ENCODE data around the gene CTSO.
"Not testable (repeated sequence)": the region's sequence is repeated elsewhere in the genome, so short reads cannot be mapped to it uniquely, and the experiment has no call there.

CTSO gene

GRCh38 chr4:155959417-155959816, 5.8 kb upstream of the CTSO start:
- no peak for DNase-seq (ENCODE audit: low read depth, low spot score)
- no peak overlapping the region for H3K4me3 ChIP-seq (ENCODE audit: low read length)

- no peak for DNase-seq (ENCODE audit: low read depth, low spot score)
- no peak overlapping the region for H3K4me3 ChIP-seq (ENCODE audit: low read length)
Observed at GRCh38 chr4:155956461-155956860, 2.8 kb upstream of the CTSO start.

DNA sequence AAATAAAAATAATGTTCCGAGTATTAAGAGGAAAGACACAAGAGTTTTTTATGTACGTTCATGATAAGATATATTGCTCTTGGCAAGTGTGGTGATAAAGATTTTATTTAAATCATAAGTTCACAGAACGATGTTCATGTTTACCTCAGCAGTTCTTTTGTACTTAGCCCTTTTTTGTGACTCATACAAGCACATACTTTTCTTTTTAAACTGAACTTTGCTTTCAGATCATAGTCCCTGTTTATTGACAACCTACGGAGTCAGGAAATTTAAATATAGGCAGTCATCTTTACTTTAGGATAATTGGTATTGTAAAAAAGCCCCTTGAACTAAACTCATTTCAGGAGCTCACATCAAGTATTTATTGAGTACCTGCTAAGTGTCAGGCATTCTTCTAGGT, 1.3 kb upstream of the CTSO start:
- H3K4me3 ChIP-seq (ENCODE audit: low read length), result no peak overlapping the region
- no peak for DNase-seq (ENCODE audit: low read depth, low spot score)

DNA sequence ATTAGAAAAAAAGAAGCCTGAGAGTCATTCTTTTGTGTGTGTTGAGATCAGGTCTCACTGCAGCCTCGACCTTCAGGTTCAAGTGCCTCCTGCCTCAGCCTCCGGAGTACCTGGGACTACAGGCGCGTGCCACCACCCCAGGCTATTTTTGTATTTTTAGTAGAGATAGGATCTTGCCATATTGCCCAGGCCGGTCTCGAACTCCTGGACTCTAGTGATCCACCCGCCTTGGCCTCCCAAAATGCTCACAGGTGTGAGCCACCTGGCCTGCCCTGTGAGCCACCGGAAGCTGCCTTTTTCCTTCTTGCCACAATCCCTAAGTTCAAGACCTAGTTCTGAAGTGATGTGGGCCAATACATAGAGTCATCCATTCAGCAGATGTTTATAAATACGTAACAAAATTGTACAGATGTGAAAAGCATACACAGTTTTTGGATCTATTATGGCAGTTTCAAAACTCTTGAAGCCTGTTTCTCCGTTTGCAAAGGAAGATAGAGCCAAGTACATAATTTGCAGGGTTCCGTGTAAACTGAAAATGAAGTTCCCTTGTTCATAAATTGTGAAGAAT, 536 bp upstream of the CTSO start:
- DNase-seq (ENCODE audit: low read depth, low spot score), result no peak

DNA sequence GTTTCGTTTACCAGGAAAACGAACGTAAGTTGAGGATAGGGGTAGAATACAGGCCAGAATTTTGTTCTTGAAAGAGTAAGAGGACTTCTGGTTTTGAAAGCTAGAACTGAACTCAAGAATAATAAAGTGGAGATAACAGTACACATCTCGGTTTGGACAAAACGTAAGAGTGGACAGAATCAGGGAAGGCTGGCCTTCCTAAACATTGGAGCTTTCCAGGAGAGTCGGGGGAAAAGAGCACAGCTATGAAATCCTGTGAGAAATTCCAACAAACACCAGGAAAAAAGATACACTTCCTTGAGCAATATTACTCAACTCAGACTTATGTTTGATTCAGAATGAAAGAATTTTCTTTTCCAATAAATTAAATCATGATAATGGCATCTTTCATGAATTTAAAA, 1.2 kb downstream of the CTSO start:
- H3K4me3 ChIP-seq (ENCODE audit: low read length), result no peak overlapping the region

More for the DNA sequence above, 536 bp upstream of the CTSO start:
- peak overlapping the region; percentile 70 for H3K4me3 ChIP-seq (ENCODE audit: low read length)

GRCh38 chr4:155950461-155950860, 3.2 kb downstream of the CTSO start:
- no peak for DNase-seq (ENCODE audit: low read depth, low spot score)
- no peak overlapping the region for H3K4me3 ChIP-seq (ENCODE audit: low read length)

More for the DNA sequence above, 1.2 kb downstream of the CTSO start:
- no peak for DNase-seq (ENCODE audit: low read depth, low spot score)

DNA sequence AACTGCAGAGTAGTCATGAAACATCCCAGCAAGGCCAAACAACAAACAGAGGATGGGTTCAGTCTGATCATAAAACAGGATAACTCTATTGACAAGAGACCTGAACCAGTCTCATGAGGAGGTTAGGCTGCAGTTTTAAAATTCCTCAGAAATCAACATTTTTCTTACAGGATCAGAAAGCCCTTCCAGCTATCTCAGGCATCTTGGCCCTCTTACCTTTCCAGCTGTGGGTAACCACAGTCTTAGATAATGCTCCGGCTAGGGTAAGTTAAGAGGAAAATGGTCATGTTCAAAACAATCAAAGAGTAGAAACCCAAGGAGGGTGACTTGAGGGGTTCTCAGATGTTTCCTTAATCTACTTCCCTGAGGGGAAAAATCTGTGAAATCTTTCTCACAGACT, 5.1 kb downstream of the CTSO start:
- DNase-seq (ENCODE audit: low read depth, low spot score), result no peak
- no peak overlapping the region for H3K4me3 ChIP-seq (ENCODE audit: low read length)

GRCh38 chr4:155946486-155946885, 7.2 kb downstream of the CTSO start:
- no peak overlapping the region for H3K4me3 ChIP-seq (ENCODE audit: low read length)
- DNase-seq (ENCODE audit: low read depth, low spot score), result no peak

DNA sequence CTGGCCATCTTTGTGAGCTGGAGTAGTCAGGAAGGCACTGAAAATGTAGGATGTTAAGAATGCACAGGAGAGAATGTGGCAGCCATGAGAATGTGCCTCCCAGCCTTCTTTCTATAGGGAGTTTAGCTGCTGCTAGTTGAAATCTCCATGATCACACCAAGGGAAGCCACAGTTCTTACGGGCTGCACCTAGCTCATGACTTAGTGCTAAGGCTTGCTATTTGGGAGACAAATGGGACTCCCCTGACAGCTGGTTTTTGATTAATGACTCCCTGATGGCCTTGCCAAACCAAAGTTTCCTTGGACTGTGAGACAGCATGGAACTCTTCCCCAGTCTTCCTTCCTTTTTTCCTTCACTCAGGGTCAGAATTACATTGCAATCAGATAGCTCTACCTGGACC, 9.2 kb downstream of the CTSO start:
- DNase-seq (ENCODE audit: low read depth, low spot score), result no peak
- no peak overlapping the region for H3K4me3 ChIP-seq (ENCODE audit: low read length)

- H3K4me3 ChIP-seq (ENCODE audit: low read length), result no peak overlapping the region
- no peak for DNase-seq (ENCODE audit: low read depth, low spot score)
Observed at GRCh38 chr4:155943605-155944291, 9.9 kb downstream of the CTSO start.

GRCh38 chr4:155941820-155942219, 11.8 kb downstream of the CTSO start:
- no peak overlapping the region for H3K4me3 ChIP-seq (ENCODE audit: low read length)
- no peak for DNase-seq (ENCODE audit: low read depth, low spot score)

- no peak for DNase-seq (ENCODE audit: low read depth, low spot score)
Observed at GRCh38 chr4:155941085-155941790, 12.4 kb downstream of the CTSO start.

GRCh38 chr4:155935389-155935986, 18.2 kb downstream of the CTSO start:
- DNase-seq (ENCODE audit: low read depth, low spot score), result no peak
- no peak overlapping the region for H3K4me3 ChIP-seq (ENCODE audit: low read length)

More at GRCh38 chr4:155941085-155941790, 12.4 kb downstream of the CTSO start:
- H3K4me3 ChIP-seq (ENCODE audit: low read length), result no peak overlapping the region

- H3K4me3 ChIP-seq (ENCODE audit: low read length); DNase-seq (ENCODE audit: low read depth, low spot score): not testable (repeated sequence)
Observed at GRCh38 chr4:155934634-155935033, 19.0 kb downstream of the CTSO start.

GRCh38 chr4:155931634-155932033, 22.0 kb downstream of the CTSO start:
- DNase-seq (ENCODE audit: low read depth, low spot score), result no peak
- H3K4me3 ChIP-seq (ENCODE audit: low read length), result no peak overlapping the region

- no peak for DNase-seq (ENCODE audit: low read depth, low spot score)
Observed at GRCh38 chr4:155930330-155930729, 23.3 kb downstream of the CTSO start.

DNA sequence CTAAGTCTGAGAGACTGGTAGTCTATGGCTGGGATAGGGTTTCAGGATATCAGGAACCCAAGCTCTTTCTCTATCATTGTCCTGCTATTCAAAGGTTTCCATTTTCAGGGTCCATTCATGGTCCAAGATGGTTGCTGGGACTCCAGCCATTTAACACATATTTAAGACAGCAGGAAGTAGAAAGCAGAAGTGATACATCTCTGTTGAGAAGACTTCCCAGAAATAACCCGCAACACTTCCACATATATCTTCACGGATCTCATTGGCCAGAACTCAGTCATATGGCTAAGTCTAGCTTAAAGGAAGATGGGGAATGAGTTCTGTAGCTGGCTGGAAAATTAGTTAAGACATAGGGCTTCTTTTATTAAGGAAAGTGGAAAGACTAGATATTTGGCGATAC, 23.8 kb downstream of the CTSO start:
- no peak for DNase-seq (ENCODE audit: low read depth, low spot score)
- no peak overlapping the region for H3K4me3 ChIP-seq (ENCODE audit: low read length)

More at GRCh38 chr4:155930330-155930729, 23.3 kb downstream of the CTSO start:
- H3K4me3 ChIP-seq (ENCODE audit: low read length), result no peak overlapping the region

DNA sequence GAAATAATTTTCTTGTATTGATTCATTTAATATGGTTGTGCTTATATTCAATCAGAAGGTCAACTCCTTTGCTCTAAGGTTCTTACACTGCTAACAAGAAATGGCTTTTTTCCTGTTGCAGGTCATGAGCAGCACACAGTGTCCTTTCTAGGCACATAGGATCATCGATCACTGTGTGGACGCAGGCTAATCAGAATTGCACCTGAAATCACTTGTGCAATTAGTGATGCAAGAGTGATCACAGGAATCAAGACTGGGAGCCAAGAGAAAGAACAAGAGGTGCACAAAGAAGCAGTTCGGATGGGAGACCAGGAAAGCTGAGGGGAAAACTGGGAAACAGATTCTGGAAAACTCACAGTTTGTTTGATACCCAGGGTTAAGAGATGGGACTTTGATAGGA, 29.0 kb downstream of the CTSO start:
- no peak overlapping the region for H3K4me3 ChIP-seq (ENCODE audit: low read length)
- DNase-seq (ENCODE audit: low read depth, low spot score), result no peak

DNA sequence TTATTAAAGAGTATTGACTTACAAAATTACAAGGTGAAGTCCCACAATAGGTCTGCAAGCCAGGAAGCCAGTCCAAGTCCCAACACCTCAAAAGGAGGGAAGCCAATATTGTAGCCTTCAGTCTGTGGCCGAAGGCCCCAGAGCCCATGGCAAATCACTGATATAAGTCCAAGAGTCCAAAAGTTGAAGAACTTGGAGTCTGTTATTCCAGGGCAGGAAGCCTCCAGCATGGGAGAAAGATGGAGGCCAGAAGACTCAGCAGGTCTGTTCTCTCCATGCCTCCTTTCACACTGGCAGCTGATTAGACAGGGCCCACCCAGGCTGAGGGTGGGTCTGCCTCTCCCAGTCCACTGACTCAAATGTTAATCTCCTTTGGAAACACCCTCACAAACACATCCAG, 32.1 kb downstream of the CTSO start:
- DNase-seq (ENCODE audit: low read depth, low spot score), result no peak
- H3K4me3 ChIP-seq (ENCODE audit: low read length), result no peak overlapping the region

GRCh38 chr4:155914782-155915181, 38.9 kb downstream of the CTSO start:
- no peak for DNase-seq (ENCODE audit: low read depth, low spot score)
- no peak overlapping the region for H3K4me3 ChIP-seq (ENCODE audit: low read length)

All from Jurkat, Clone E6-1 (cell line).